GM18519 (cell line): ENCODE data around the gene CALCOCO2.
"Not testable (repeated sequence)": the region's sequence is repeated elsewhere in the genome, so short reads cannot be mapped to it uniquely, and the experiment has no call there.

ENCODE experiments used
- ATAC-seq: cut with Tn5 transposase; IDR thresholded peaks from one replicate; pipeline ENCODE4 v1.9.1; 2021; ENCODE audit warnings: mild to moderate bottlenecking, moderate library complexity; ENCODE audit not compliant: unreplicated experiment, low FRiP score

Gene CALCOCO2

GRCh38 chr17:48872409-48872808 lies 41.6 kb downstream of the CALCOCO2 start:
- not testable (repeated sequence) for ATAC-seq

GRCh38 chr17:48873209-48873608 lies 42.4 kb downstream of the CALCOCO2 start:
- no peak for ATAC-seq

GRCh38 chr17:48873696-48874443 lies 43.0 kb downstream of the CALCOCO2 start:
- ATAC-seq = no peak

GRCh38 chr17:48878920-48879898 lies 48.4 kb downstream of the CALCOCO2 start:
- no peak for ATAC-seq

GRCh38 chr17:48882272-48882671 lies 51.4 kb downstream of the CALCOCO2 start:
- ATAC-seq = no peak

GRCh38 chr17:48883171-48883570 lies 52.3 kb downstream of the CALCOCO2 start:
- no peak for ATAC-seq

- ATAC-seq = no peak
Measured at GRCh38 chr17:48890086-48890485, 59.3 kb downstream of the CALCOCO2 start.

- ATAC-seq = peak; percentile 1
Measured at GRCh38 chr17:48892940-48893645, 62.3 kb downstream of the CALCOCO2 start.

- ATAC-seq = no peak
Measured at GRCh38 chr17:48893646-48894508, 63.0 kb downstream of the CALCOCO2 start.

- ATAC-seq = no peak
Measured at GRCh38 chr17:48894886-48895285, 64.1 kb downstream of the CALCOCO2 start.

GRCh38 chr17:48901241-48901640 lies 70.4 kb downstream of the CALCOCO2 start:
- ATAC-seq = no peak

- no peak for ATAC-seq
Measured at GRCh38 chr17:48903401-48903800, 72.6 kb downstream of the CALCOCO2 start.

- no peak for ATAC-seq
Measured at GRCh38 chr17:48904428-48904827, 73.6 kb downstream of the CALCOCO2 start.

GRCh38 chr17:48905987-48906515 lies 75.2 kb downstream of the CALCOCO2 start:
- ATAC-seq = no peak

GRCh38 chr17:48907713-48908046 lies 76.8 kb downstream of the CALCOCO2 start:
- ATAC-seq = no peak

- peak; percentile 59 for ATAC-seq
Measured at GRCh38 chr17:48908047-48908843, 77.4 kb downstream of the CALCOCO2 start, which contains the start of gene UBE2Z. Gene UBE2Z, plus strand, starts transcription at chr17:48908407. Its CDS starts 97 bp downstream, at chr17:48908504.

- no peak for ATAC-seq
Measured at GRCh38 chr17:48908853-48909394, 78.1 kb downstream of the CALCOCO2 start.

- no peak for ATAC-seq
Measured at GRCh38 chr17:48909783-48910182, 78.9 kb downstream of the CALCOCO2 start.

GRCh38 chr17:48910370-48910769 lies 79.5 kb downstream of the CALCOCO2 start:
- no peak for ATAC-seq
